T-helper 2 cell treated with Interferon-gamma antibody and Interleukin-4, amounts not matched to agents 100 ng/mL and 5 ng/mL, for 36 hours (primary cell): ENCODE measurements around the gene TMA16. TPM values are rescaled to one million over a fixed set of nuclear protein-coding genes. Genes with fewer than 3 reads are reported as not detected.
"Not testable (repeated sequence)": the region's sequence is repeated elsewhere in the genome, so short reads cannot be mapped to it uniquely, and the experiment has no call there.

ENCODE experiments used
- intact Hi-C: fragments of 100-400 bp; cut with micrococcal nuclease; formaldehyde crosslinking; loops from one replicate; pipeline ENCODE4 v1.15.1; 2023
- total RNA-seq: library from RNA; stranded (reverse); gene quantifications from 2 replicates; pipeline ENCODE4 v1.2.3, GENCODE V29; 2022

Gene TMA16
- total RNA-seq, 1 donor from 2014 or later: 44.4 TPM

DNA sequence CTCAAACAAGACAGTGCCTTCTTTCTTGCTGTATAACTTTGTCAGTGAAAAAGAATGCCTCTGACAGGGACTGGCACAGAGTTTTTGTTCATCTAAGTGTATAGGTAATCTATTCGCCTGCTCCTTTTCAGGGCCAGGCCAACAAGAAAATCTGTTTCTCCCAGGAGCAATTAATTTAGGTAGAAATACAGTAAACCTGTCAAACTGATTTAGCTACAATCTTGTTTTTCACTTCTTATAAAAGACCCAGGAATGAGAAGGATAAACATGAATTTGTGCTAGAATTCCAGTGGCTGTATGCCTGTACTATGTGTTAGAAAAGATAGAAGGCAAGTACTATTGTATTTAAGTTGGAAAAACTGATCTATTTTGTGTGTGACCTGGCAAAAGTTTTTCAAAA is 6.1 kb downstream of the TMA16 start:
- intact Hi-C loops: no loop called here

DNA sequence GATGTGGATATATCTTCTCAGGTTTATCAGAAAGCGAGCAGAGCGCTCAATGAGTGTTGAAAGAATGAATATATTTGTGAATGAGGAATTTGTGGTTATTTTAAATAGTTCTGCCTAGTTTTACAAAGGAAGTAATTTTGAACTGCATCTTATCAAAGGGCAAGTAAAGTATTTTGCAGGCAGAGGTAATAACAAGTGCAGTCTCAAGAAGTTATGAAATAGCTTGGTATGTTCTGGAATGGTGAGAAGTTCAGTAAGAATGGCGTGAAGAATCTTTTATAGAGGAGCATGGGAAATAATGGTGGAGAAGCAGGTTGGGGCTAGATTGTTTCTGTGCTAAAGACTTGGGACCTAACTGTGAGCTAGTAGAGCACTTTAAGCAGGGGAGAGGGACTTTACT is 10.9 kb downstream of the TMA16 start:
- intact Hi-C loops: no loop called here

DNA sequence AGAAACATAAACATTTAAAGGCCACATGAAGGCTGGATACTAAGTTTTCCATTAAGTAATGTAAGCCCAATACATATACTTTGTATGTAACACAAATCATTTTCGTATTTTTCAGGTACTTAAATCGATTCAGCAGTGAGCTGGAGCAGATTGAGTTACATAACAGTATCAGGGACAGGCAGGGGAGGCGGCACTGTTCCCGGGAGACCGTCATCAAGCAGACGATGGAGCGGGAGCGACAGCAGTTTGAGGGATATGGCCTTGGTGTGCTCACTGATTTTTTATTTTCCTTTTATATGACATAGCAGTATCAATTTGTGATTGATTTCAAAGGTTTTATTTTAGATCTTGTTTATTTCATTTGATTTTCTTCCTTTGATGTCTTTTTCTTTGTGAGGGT is 20.7 kb downstream of the TMA16 start:
- intact Hi-C loops: no loop called here

DNA sequence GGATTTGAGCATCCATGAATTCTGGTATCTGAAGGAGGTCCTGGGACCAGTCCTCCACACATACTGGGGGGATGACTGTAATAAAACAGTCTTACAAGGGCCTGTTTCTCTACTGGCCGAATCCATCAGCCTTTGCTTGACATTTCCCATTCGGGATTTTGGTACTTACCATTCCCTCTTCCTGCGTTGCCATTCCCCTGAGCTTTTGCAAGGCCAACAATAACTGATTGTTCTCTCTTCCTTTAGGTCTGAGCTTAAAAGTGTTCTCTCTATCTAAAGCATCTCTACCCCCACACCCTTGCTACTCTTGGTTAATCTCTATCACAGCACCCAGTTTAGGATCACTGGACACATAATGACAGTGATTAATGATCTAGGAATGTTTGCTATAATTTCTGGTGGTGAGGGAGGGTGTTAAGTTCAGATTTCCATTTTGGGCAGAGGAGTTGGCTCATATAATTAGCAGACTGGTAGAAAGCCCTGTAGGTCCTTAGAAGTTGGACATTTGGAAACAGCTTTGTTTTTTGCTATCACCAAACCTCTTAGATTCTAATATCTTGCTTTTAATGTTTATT is 29.4 kb downstream of the TMA16 start:
- intact Hi-C loops: loop anchor here (2.0 kb wide), 1 partner anchor 29 kb away; the partner anchor contains the start of gene TMA16

DNA sequence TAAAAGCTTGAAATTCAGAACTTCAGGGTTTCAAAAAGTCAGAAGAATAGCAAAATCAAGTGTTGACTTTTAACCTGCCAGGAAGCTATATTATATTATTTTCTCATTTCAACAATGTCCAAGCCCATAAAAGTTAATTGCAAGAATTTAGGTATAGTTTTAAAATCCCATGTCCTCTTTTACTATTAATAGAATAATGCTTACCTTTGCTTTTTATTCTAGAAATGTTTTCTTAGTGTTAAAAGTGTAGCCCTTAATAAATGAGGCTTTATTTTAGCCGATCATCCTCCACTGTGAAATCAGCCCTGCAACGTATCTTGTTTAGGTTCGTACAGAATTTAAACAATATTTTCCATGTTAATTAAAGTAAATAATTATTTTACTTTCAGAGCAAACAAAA is 31.5 kb downstream of the TMA16 start:
- intact Hi-C loops: loop anchor here (2.0 kb wide), 1 partner anchor 31 kb away; the partner anchor contains the start of gene TMA16

DNA sequence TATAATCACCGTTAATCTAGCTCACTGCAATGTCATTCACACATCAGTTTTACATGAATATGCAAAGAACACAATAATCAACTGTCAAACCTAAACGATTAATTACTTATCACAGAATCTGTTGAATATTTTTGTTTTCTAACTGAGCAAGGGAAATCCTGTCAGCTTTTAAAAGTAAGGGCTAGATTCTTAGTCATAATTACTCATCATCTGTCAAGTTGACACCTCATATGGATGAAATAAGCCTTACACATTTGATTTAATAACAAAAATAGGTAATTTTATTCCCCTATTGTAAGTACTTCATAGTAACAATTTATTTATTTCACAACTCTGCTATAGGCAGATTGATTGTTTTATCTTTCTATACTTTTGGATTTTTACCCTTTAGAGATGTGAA is 32.7 kb downstream of the TMA16 start:
- intact Hi-C loops: no loop called here

DNA sequence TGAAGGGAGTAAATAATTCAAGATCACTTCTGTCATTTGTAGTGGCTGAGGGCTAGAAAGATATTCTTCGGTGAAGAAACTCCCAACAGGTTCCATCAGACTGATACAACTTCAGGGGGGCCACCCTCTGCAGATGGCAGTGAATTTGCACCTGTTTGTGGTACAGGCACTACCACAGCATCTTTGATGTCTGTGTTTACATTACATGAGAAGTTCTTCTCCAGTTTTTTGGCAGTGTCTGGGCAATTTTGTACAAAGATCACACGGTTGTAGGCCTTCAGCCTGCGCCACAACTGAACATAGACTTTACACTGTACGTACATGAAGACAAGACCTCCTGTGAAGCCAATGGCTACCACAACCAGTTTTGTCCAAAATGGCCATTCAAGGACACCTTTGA is 34.2 kb downstream of the TMA16 start:
- intact Hi-C loops: no loop called here

DNA sequence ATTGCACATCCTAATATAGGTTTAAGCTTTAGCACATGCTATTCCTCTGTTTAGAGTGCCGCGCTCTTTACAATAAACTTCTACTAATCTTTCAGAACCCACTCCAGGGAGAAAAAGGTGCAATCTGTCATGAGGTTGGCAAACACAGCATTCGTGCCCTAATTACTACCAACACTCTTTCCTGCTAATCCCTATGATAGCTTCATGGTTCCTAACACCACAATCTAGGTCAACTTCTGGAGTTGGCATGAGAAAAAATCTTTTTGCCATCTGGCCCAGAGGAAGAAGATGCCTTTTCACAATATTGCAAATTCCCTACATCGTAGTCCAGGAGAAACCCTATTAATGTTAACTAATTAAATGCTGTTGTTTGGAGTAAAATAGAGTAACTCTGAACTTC is 39.6 kb downstream of the TMA16 start:
- intact Hi-C loops: no loop called here

DNA sequence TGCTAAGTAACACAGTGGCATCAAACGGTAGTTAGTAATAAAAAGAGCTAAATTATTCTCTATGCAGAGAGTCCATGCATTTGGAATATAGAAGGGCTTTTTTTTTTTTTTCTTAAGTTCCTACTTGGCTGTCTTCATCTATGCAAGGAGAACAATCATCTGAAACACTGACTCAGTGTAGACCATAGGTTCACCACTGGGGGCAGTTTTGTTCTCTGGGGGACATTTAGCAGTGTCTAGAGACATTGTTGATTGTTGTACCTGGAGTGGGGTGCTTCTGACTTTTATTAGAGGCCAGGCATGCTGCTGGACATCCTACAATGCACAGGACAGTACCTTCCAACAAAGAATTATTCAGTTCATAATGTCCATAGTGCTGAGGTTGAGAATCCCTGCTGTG is 41.2 kb downstream of the TMA16 start:
- intact Hi-C loops: no loop called here

DNA sequence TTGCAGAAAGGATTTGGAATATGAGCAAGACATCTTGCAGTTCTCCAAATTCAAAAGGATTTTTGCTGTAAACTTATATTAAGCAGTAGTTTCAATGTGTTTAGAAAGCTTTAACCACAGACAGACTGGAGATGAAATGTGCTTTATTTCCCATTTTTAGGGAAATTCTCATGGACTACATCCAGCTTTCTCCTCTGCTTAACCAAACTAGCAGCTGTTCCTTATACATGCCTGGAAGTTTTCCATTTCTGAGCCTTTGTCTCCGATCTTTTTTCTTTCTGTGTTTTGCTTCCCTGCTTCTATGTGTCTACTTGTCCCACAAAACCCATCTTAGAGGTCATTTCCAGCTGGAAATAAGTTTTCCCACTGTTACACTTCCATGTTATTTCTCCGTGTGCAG is 41.6 kb downstream of the TMA16 start:
- intact Hi-C loops: no loop called here

DNA sequence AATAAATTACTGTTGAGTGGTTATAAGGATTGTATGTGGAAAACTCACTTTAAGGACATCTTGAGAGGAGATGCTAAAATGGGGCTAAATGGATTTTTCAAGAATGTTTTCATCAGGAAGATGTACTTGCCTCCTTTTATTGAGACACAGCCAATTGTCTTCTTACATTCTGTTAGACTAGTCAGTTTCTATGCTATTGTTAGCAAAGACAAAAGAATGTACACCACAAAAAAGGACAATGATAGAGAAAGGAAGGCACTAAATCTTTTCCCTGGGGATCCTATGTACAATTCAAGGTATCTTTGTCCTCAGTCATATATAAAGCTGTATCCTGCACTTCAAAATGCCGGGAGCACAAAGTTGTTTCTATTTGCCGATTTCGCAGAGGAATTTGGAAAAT is 42.6 kb downstream of the TMA16 start:
- intact Hi-C loops: no loop called here

DNA sequence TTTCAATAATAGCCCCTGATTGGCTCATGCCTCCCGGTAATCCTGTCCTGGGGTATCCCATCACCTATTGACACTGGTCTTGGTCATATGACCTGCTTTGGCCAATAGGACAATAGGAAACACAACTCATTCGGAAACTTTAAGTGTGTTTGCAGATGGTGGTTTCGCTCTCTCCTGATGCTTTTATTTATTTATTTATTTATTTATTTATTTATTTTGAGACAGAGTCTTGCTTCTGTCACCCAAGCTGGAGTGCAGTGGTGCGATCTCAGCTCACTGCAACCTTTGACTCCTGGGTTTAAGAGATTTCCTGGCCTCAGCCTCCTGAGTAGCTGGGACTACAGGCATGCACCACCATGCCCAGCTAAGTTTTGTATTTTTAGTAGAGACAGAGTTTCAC is 44.3 kb downstream of the TMA16 start:
- intact Hi-C loops: not testable (repeated sequence)

DNA sequence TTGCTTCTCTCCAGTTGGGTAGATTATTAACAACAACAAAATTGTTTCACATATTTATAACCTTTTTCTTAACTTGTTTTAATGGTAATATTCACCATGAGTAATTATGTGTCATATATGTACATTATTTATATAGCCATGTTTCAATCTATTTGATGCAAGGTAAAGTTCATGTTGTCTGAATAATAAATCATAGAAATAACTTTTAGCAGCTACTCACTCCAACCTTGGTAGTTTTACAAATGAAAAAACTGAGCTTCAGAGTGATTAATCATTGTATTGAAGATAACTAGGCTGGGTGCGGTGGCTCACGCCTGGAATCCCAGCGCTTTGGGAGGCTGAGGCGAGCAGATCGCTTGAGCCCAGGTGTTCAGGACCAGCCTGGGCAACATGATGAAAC is 46.0 kb downstream of the TMA16 start:
- intact Hi-C loops: no loop called here

DNA sequence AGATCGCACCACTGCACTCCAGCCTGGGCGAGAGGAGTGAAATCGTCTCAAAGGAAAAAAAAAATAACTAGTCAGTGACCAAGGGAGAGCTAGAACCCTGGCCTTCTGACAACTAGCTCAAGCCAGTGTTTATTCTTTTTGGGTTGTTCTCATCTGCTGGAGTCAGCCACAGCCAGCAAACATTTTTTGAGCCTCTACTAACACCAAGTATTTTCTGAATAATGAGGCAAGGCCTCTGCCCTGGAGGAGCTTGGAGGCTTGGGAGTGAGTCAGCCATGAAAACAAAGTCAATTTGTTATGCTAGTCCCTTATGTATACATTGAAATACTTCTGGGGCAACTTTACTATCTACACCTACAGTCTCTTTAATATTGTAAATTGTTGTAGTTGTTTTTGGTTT is 46.5 kb downstream of the TMA16 start:
- intact Hi-C loops: no loop called here

DNA sequence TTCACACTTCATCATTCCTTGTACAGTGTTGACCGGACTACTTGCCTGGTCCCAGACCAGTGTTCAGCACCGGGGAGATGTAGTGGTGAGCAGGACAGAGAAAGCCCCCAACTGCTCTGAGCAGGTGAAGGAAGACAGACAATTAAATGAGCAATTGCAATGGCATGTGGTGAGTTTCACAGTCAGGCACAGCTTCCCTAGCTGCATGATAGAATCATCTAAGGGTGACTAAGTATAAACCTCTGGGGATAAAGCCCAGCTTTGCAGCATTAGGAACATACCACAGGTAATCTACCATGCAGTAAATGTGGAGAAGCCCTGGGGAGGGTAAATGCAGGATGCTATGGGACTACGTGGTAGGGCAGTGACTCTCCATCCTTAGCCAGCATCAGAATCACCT is 47.8 kb downstream of the TMA16 start:
- intact Hi-C loops: no loop called here

DNA sequence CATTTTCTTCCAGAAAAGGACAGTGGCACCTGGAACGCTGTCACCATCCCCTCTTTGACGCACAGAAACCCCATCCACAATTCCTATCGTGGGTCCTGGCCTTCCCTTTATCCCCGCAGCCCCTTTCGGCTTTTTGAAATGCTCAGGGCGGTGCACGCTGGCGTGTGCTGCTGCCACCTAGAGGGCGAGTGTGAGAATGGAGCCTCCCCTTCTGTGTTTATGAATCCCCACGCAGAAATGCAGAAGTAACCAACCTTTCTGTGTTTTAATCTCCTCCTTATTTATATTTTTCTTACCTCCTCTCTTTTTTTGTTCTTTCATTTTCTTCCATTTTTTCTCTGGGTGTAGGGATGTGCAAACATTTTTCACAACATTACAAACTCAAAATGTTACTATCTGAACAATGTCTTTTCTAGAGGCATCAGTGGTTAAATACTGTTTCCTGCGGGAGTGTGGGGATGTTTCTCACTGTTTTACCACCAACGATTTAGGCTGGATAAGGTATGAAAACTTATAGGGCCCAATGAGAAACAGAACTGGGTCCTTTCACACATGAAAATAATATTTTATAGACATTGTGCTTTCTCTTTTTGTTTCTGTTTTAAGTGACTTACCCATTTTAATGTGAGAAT is 50.0 kb downstream of the TMA16 start:
- intact Hi-C loops: loop anchor here (1.0 to 5.0 kb wide), 7 partner anchors 14 to 1047 kb away; partner anchors contain the start of genes NAF1, NPY1R and TMA16

DNA sequence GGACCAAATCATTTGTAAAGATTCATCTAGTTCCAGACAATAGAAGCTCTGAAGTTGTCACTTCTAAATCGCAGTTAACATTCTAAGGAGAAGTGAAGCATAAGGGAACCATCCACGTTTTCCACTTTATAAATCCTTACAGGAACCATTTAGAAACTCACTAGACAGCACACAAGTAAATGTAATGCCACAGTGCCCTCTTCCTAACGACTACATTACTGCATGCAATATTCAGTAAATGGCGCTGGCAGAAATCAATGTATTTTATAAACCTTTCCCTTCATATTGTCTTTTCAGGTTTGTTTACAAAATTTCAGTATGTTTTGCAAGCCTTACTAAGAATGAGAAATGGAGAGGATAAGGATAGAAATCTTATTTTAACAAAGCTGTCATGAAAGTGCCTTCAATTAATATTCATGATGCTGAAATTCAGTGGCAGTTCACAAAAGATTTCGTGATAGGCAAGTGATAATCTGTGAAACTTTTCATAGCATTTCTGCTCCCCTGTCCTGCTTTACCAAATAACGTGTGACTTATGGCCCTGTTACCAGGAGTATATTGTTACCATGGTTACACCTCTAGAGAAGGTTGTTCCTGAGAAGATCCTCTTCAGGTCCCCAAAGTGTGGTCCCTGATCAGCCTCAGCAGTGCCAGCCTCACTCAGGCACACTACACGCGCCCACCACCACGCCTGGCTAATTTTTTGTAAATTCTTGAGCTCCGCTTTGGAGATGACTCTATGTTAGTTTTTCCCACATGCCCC is 54.2 kb downstream of the TMA16 start:
- intact Hi-C loops: loop anchor here (1.0 to 5.0 kb wide), 4 partner anchors 64 to 500 kb away; partner anchors contain the start of genes NAF1 and NPY1R

DNA sequence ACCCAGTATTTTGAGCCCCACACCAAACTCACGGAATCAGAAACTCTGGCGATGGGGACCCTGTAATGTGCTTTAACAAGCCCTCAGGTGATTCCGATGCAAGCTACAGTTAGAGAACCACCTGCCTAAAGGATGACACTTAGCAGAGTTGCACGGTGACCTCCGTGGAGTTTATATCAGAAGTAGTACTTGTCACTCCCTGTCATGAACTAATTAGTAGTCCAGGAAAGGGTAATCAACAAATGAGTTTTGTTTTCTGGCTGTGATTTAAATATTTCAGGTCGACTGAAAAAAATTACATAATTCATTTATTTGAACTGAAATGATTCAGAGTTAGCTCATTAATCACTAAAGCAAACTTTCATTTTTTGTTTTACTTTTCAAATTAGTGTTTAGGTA is 56.4 kb downstream of the TMA16 start:
- intact Hi-C loops: loop anchor here (1.0 kb wide), 6 partner anchors 57 to 1197 kb away; partner anchors contain the start of gene TMA16

DNA sequence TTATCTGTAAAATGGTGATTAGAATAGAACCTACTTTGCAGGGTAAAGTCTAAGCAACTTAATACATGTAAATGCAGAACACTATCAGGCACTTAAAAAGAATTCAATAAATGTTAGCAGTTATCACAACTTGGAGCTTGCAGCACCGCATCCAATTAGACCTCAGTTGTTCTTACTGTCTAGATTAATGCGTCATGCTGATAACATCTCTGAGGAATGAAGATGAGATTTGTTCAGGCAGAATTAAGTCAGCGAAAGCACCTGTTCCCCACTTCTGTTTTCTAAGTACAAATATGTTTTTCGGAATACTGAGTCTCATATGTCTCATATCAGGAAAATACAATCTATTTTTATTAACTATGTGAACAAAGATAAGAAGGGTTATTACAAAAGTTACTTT is 58.7 kb downstream of the TMA16 start:
- intact Hi-C loops: no loop called here

DNA sequence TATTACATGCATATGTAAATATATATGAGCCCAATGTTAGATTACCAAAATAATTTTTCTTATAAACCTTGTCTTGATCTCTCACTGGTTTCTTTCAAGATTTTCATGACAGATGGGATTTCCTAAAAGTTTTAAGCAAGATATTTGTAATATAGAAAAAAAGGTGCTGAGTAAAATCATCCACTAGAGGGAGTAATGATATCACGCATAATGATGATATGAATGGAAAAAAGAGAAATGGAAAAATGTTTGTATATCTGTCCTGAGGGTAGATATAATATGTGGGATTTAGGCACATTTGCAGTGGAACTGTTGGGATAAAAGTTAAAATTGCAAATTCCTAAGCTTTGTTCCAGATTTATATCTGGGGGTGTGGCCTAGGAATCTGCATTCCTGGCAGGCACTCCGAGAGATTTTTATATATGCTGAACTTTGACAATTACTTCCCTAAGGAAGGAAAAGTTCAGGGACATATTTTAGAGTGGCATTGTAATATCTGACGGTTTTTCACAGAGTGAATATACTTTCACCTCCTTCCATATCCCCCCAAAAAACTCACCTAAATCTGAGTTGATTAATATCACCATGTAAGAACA is 60.5 kb downstream of the TMA16 start:
- intact Hi-C loops: loop anchor here (1.0 kb wide), 2 partner anchors 126 to 200 kb away; no protein-coding TSS in a partner anchor

DNA sequence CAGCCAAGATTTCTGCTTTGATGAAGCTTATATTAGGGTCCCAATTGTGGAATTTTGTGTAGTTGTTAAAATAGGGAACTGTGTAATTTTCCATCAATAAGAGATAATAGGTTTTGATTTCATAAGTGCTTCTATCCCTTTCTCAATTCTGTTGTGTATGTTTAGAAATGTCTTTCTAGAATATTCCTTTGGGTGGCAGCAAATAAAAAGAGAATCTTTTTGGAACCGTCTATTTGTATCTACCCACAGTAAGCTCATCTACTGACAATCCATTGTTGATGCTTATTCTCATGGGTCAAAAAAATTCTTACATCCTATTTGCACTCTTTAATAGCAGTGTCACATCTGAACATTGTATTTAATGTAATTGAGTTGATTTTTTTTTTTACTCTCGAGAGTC is 61.7 kb downstream of the TMA16 start:
- intact Hi-C loops: loop anchor here (1.0 kb wide), 1 partner anchor 1176 kb away; no protein-coding TSS in a partner anchor
